Measurements from ENCODE around the gene PIH1D1. TPM values are rescaled to one million over a fixed set of nuclear protein-coding genes. Genes with fewer than 3 reads are reported as not detected.
A peak's percentile ranks its signal among the peaks of the same experiment; 100 is the strongest.

PIH1D1 gene
- total and polyA plus RNA-seq, 2 donors (not counting 3 experiments of a cell fraction or from before 2014, with no cell fraction given), result 83.2 to 86.9 TPM

- POLR2A ChIA-PET, result no interaction called here
- H3K9me1 ChIP-seq (replicated peaks; ENCODE audit: control insufficient read depth, extremely low read depth, insufficient read depth, low read length), result no peaks in the 10 kb centered on the region
Measured at GRCh38 chr19:49469828-49470614, 18.4 kb upstream of the PIH1D1 start.

More at GRCh38 chr19:49469828-49470614, 18.4 kb upstream of the PIH1D1 start:
- no peaks in the 10 kb centered on the region for H4K20me1 ChIP-seq (replicated peaks; ENCODE audit: control insufficient read depth, extremely low read depth, insufficient read depth, low read length)
- no peak for DNase-seq (ENCODE audit: low read depth, low spot score)
- H3K27me3 ChIP-seq (ENCODE audit: control insufficient read depth in 2 of 2, insufficient read depth in 2 of 2, low read length in 2 of 2), result no peaks in the 10 kb centered on the region
- no peak overlapping the region for H3K27ac ChIP-seq (ENCODE audit: insufficient read depth, low read depth, low read length)
- no peaks in the 10 kb centered on the region for H3K9me3 ChIP-seq (replicated peaks; ENCODE audit: control insufficient read depth, insufficient read depth, low read length)
- H2AFZ ChIP-seq (ENCODE audit: low read depth, low read length), result no peak overlapping the region
- peak in 1 of 2 donors; percentile 5 for TF ChIP-seq CTCF (IDR thresholded peaks at IDR 0.05; ENCODE audit: extremely low read depth in 1 of 2, insufficient read depth in 1 of 2, low read depth in 1 of 2, low read length in 2 of 2)
- TF ChIP-seq MAX (IDR thresholded peaks at IDR 0.05; ENCODE audit: insufficient read depth, insufficient read length), result no peak
- H3K4me3 ChIP-seq (replicated peaks in 1 of 3; ENCODE audit: insufficient read depth in 1 of 3, low read depth in 1 of 3, low read length in 3 of 3), result no peak overlapping the region
- H3K4me1 ChIP-seq (ENCODE audit: control insufficient read depth, extremely low read depth, insufficient read depth, low read length), result peaks cover 6% of the 10 kb centered on the region
- dilution Hi-C loops (cut with MboI; ENCODE audit: extremely low pct_ligation_motif_present, low sequenced_read_pairs) (no loop called here), intact Hi-C loops (cut with micrococcal nuclease) (no loop called here)
- H3K9ac ChIP-seq (replicated peaks; ENCODE audit: extremely low read depth, insufficient read depth, low read length), result no peak overlapping the region
- H3K79me2 ChIP-seq (ENCODE audit: control insufficient read depth, insufficient read depth, low read length), result no peaks in the 10 kb centered on the region
- H3K4me2 ChIP-seq (ENCODE audit: insufficient read depth, low read length), result no peak overlapping the region
- no TSS peak for BruUV-seq (replicated peaks)
- peaks cover 0 to 8% of the 10 kb centered on the region in 2 experiments for H3K36me3 ChIP-seq (ENCODE audit: control insufficient read depth in 2 of 2, extremely low read depth in 1 of 2, insufficient read depth in 2 of 2, low read length in 2 of 2)
- CTCF ChIA-PET, result interaction anchor here (1.3 kb wide), 1 partner anchor 9 kb away, joined by 3 read pairs; no protein-coding TSS in a partner anchor
- FAIRE-seq, result no peak

All from endothelial cell of umbilical vein (primary cell).